K562 (cell line): Measurements from ENCODE around the gene LAPTM4A. TPM values are rescaled to one million over a fixed set of nuclear protein-coding genes. Genes with fewer than 3 reads are reported as not detected.

Experiments
- KDM1A ChIP-seq, 2 experiments: fragments of 450-650 bp; IDR thresholded peaks; 2 replicates each; pipeline ENCODE4 v1.6.1; 2016; ENCODE audit warnings: mild to moderate bottlenecking in 2 of 2
- MAFG ChIP-seq: fragments of 450-650 bp; conservative IDR thresholded peaks from 2 replicates; pipeline ENCODE4 v1.6.1; 2016; ENCODE audit warnings: missing genetic modification characterization, missing compliant biosample characterization
- NR2C1 ChIP-seq, 2 experiments: fragments of 450-650 bp; IDR thresholded peaks; 2 replicates each; pipeline ENCODE4 v1.6.1; 2017; ENCODE audit warnings: mild to moderate bottlenecking in 2 of 2, antibody characterized with exemption in 1 of 2, inconsistent platforms in 1 of 2, missing compliant biosample characterization in 1 of 2, missing genetic modification characterization in 1 of 2
- NUFIP1 ChIP-seq: fragments of 450-650 bp; IDR thresholded peaks from 2 replicates; pipeline ENCODE4 v1.6.1; 2018; ENCODE audit not compliant: partially characterized antibody
- RAD21 ChIP-seq, 2 experiments: fragments of 250-450 bp in 1 of 2; fragments of 450-650 bp in 1 of 2; sonication (Bioruptor Pico) in 1 of 2; formaldehyde crosslinking in 1 of 2; IDR thresholded peaks in 1 of 2; conservative IDR thresholded peaks in 1 of 2; 2 replicates each; pipeline versions ENCODE4 v1.4.0 to v1.8.0; 2020 to 2022; ENCODE audit warnings: mild to moderate bottlenecking in 2 of 2, moderate library complexity in 1 of 2
- RHOXF2B ChIP-seq: fragments of 250-450 bp; sonication (Bioruptor Pico); conservative IDR thresholded peaks from 2 replicates; pipeline ENCODE4 v1.5.1; 2021
- SMC3 ChIP-seq: conservative IDR thresholded peaks from 2 replicates; pipeline ENCODE4 v1.6.1; 2011; ENCODE audit warnings: low read depth, low read length, improper control_type of control experiment; ENCODE audit not compliant: insufficient read depth
- SRSF1 ChIP-seq: fragments of 200-400 bp; formaldehyde crosslinking; IDR thresholded peaks from 2 replicates; pipeline ENCODE4 v1.6.1; 2017; ENCODE audit warnings: mild to moderate bottlenecking, low read depth, low read length, moderate library complexity
- ZFX ChIP-seq: sonication (generic); formaldehyde crosslinking; IDR thresholded peaks from 2 replicates; pipeline ENCODE4 v1.8.0; 2022; ENCODE audit warnings: mild to moderate bottlenecking, missing genetic modification reagents, moderate library complexity
- ZNF586 ChIP-seq: fragments of 450-650 bp; formaldehyde crosslinking; conservative IDR thresholded peaks from 2 replicates; pipeline ENCODE4 v1.4.0; 2020; ENCODE audit warnings: mild to moderate bottlenecking, moderate library complexity
- ZNF785 ChIP-seq: fragments of 250-450 bp; sonication (Bioruptor Pico); IDR thresholded peaks from 2 replicates; pipeline ENCODE4 v1.4.0; 2020; ENCODE audit warnings: mild to moderate bottlenecking
- polyA plus RNA-seq, 8 experiments: library from polyadenylated mRNA; depleted of rRNA in 4 of 8; stranded (reverse) in 5 of 8; unstranded in 3 of 8; fragments of >200 nt; fragmentation: Nextera tagmentation in 2 of 8; fragmentation: Illumina TruSeq in 1 of 8; extraction: Ambion mirVana in 2 of 8; extraction: Trizol in 1 of 8; gene quantifications; 2 replicates each; pipeline versions ENCODE4 v1.2.1 to v1.2.3, GENCODE V29; 2011 to 2014; ENCODE audit warnings: inconsistent platforms in 1 of 8, missing spikeins in 1 of 8
- total RNA-seq, 7 experiments: library from RNA; depleted of rRNA in 6 of 7; stranded (reverse); fragments of >200 nt in 6 of 7; fragmentation: Illumina TruSeq in 2 of 7; extraction: Trizol in 2 of 7; gene quantifications; 2 replicates each; pipeline versions ENCODE4 v1.2.1 to v1.2.3, GENCODE V29; 2011 to 2021; ENCODE audit warnings: low replicate concordance in 1 of 7
- TF ChIP-seq, protein P1 (sequence below): fragments of 450-650 bp; IDR thresholded peaks from 2 replicates; pipeline ENCODE4 v1.6.1; 2016; ENCODE audit warnings: mild to moderate bottlenecking, moderate library complexity
- TF ChIP-seq, protein P2 (sequence below): sonication (generic); formaldehyde crosslinking; IDR thresholded peaks from 2 replicates; pipeline ENCODE4 v1.8.1; 2023; ENCODE audit warnings: mild to moderate bottlenecking, missing genetic modification reagents

The LAPTM4A gene
- total and polyA plus RNA-seq, 9 of the 15 experiments (the other 6 are each of a cell fraction or from before 2014, with no cell fraction given) = 13.4 to 157 (median 50.1) TPM

DNA sequence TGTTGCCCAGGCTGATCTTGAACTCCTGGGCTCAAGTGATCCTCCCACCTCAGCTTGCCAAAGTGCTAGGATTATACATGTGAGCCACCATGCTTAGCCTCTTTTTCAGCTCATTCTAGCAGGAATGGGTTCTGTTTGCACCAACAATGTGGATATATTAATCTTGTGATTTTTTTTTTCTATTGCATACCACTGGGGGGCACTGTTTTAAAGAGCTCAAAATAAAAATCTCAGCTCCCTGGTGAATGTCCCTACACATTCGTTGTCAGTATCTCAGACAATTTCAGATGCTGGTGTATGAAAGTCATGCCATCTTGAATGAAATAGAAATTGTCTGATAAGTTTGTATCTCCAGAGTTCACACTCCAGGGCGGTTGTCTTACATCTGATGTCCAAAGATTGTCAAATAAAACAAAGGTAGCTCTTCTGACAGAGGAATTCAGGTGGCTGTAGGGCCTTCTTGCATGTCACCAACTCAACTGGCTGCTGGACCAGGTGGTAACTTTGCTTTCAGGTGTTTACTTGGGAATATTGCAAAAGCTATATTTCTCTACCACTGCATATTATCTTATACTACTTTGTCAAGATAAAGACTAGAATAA, 35.8 kb downstream of the LAPTM4A start (continued):
- no peak for TF ChIP-seq RHOXF2B (CRISPR knock-in tag)
- TF ChIP-seq SRSF1 = no peak
- no peak for TF ChIP-seq MAFG (tag)
- TF ChIP-seq NUFIP1 = no peak
- TF ChIP-seq, protein P1, sequence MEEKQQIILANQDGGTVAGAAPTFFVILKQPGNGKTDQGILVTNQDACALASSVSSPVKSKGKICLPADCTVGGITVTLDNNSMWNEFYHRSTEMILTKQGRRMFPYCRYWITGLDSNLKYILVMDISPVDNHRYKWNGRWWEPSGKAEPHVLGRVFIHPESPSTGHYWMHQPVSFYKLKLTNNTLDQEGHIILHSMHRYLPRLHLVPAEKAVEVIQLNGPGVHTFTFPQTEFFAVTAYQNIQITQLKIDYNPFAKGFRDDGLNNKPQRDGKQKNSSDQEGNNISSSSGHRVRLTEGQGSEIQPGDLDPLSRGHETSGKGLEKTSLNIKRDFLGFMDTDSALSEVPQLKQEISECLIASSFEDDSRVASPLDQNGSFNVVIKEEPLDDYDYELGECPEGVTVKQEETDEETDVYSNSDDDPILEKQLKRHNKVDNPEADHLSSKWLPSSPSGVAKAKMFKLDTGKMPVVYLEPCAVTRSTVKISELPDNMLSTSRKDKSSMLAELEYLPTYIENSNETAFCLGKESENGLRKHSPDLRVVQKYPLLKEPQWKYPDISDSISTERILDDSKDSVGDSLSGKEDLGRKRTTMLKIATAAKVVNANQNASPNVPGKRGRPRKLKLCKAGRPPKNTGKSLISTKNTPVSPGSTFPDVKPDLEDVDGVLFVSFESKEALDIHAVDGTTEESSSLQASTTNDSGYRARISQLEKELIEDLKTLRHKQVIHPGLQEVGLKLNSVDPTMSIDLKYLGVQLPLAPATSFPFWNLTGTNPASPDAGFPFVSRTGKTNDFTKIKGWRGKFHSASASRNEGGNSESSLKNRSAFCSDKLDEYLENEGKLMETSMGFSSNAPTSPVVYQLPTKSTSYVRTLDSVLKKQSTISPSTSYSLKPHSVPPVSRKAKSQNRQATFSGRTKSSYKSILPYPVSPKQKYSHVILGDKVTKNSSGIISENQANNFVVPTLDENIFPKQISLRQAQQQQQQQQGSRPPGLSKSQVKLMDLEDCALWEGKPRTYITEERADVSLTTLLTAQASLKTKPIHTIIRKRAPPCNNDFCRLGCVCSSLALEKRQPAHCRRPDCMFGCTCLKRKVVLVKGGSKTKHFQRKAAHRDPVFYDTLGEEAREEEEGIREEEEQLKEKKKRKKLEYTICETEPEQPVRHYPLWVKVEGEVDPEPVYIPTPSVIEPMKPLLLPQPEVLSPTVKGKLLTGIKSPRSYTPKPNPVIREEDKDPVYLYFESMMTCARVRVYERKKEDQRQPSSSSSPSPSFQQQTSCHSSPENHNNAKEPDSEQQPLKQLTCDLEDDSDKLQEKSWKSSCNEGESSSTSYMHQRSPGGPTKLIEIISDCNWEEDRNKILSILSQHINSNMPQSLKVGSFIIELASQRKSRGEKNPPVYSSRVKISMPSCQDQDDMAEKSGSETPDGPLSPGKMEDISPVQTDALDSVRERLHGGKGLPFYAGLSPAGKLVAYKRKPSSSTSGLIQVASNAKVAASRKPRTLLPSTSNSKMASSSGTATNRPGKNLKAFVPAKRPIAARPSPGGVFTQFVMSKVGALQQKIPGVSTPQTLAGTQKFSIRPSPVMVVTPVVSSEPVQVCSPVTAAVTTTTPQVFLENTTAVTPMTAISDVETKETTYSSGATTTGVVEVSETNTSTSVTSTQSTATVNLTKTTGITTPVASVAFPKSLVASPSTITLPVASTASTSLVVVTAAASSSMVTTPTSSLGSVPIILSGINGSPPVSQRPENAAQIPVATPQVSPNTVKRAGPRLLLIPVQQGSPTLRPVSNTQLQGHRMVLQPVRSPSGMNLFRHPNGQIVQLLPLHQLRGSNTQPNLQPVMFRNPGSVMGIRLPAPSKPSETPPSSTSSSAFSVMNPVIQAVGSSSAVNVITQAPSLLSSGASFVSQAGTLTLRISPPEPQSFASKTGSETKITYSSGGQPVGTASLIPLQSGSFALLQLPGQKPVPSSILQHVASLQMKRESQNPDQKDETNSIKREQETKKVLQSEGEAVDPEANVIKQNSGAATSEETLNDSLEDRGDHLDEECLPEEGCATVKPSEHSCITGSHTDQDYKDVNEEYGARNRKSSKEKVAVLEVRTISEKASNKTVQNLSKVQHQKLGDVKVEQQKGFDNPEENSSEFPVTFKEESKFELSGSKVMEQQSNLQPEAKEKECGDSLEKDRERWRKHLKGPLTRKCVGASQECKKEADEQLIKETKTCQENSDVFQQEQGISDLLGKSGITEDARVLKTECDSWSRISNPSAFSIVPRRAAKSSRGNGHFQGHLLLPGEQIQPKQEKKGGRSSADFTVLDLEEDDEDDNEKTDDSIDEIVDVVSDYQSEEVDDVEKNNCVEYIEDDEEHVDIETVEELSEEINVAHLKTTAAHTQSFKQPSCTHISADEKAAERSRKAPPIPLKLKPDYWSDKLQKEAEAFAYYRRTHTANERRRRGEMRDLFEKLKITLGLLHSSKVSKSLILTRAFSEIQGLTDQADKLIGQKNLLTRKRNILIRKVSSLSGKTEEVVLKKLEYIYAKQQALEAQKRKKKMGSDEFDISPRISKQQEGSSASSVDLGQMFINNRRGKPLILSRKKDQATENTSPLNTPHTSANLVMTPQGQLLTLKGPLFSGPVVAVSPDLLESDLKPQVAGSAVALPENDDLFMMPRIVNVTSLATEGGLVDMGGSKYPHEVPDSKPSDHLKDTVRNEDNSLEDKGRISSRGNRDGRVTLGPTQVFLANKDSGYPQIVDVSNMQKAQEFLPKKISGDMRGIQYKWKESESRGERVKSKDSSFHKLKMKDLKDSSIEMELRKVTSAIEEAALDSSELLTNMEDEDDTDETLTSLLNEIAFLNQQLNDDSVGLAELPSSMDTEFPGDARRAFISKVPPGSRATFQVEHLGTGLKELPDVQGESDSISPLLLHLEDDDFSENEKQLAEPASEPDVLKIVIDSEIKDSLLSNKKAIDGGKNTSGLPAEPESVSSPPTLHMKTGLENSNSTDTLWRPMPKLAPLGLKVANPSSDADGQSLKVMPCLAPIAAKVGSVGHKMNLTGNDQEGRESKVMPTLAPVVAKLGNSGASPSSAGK = no peak
- no peak for TF ChIP-seq KDM1A (IDR thresholded peaks at IDR 0.05)
- peak; percentile 66 to 76 for TF ChIP-seq RAD21 (CRISPR knock-in tag; conservative IDR thresholded peaks at IDR 0.05 in 1 of 2, IDR thresholded peaks at IDR 0.05 in 1 of 2)
- TF ChIP-seq, protein P2, sequence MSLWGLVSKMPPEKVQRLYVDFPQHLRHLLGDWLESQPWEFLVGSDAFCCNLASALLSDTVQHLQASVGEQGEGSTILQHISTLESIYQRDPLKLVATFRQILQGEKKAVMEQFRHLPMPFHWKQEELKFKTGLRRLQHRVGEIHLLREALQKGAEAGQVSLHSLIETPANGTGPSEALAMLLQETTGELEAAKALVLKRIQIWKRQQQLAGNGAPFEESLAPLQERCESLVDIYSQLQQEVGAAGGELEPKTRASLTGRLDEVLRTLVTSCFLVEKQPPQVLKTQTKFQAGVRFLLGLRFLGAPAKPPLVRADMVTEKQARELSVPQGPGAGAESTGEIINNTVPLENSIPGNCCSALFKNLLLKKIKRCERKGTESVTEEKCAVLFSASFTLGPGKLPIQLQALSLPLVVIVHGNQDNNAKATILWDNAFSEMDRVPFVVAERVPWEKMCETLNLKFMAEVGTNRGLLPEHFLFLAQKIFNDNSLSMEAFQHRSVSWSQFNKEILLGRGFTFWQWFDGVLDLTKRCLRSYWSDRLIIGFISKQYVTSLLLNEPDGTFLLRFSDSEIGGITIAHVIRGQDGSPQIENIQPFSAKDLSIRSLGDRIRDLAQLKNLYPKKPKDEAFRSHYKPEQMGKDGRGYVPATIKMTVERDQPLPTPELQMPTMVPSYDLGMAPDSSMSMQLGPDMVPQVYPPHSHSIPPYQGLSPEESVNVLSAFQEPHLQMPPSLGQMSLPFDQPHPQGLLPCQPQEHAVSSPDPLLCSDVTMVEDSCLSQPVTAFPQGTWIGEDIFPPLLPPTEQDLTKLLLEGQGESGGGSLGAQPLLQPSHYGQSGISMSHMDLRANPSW (CRISPR knock-in tag) = no peak
- TF ChIP-seq ZNF785 (CRISPR knock-in tag) = no peak
- no peak for TF ChIP-seq ZNF586
- no peak for TF ChIP-seq NR2C1 (IDR thresholded peaks at IDR 0.05)
- no peak for TF ChIP-seq NR2C1 (tag; IDR thresholded peaks at IDR 0.05)
- TF ChIP-seq SMC3 = 0 out of 2 replicates have a peak, but pooled peaks have one; percentile 30
- no peak for TF ChIP-seq ZFX (CRISPR knock-in tag)
